Natural killer cell treated with Interleukin-12 subunit alpha and Interleukin-12 subunit beta and Interleukin-15 and Interleukin-18, amount 100 ng/mL, for 72 hours (primary cell): Measurements from ENCODE around the gene MLF2. TPM values are rescaled to one million over a fixed set of nuclear protein-coding genes. Genes with fewer than 3 reads are reported as not detected.

Source experiments
- ATAC-seq, 2 donors: fragments of 150-1000 bp; cut with Tn5 transposase in 1 of 2; sonication (Bioruptor Pico), chemical (Tn5 transposase) in 1 of 2; 2 replicates each; pipeline ENCODE4 v1.10.0; 2021
- DNase-seq: peaks from one replicate; pipeline ENCODE4 v3.0.0; 2022; ENCODE audit warnings: low spot score
- H3K27ac Mint-ChIP-seq, 2 donors: 1 replicate in 1 of 2; 2 replicates in 1 of 2; pipeline ENCODE4 v1.8.0; 2022; ENCODE audit warnings: mixed read lengths in 2 of 2, mild to moderate bottlenecking in 1 of 2, moderate library complexity in 1 of 2
- H3K27me3 Mint-ChIP-seq, 2 donors: 1 replicate in 1 of 2; 2 replicates in 1 of 2; pipeline ENCODE4 v1.8.0; 2022; ENCODE audit warnings: mixed read lengths in 2 of 2
- H3K36me3 Mint-ChIP-seq: one replicate; pipeline ENCODE4 v1.8.0; 2022; ENCODE audit warnings: mixed read lengths
- H3K4me1 Mint-ChIP-seq, 2 donors: 1 replicate in 1 of 2; 2 replicates in 1 of 2; pipeline ENCODE4 v1.8.0; 2022; ENCODE audit warnings: low read depth in 2 of 2, mixed read lengths in 2 of 2, mild to moderate bottlenecking in 1 of 2
- H3K4me3 Mint-ChIP-seq: one replicate; pipeline ENCODE4 v1.8.0; 2022; ENCODE audit warnings: mixed read lengths
- H3K9me3 Mint-ChIP-seq: 2 replicates; pipeline ENCODE4 v1.8.0; 2022; ENCODE audit warnings: mixed read lengths
- total RNA-seq, 2 donors: library from RNA; stranded (reverse); gene quantifications; one replicate each; pipeline ENCODE4 v1.2.3, GENCODE V29; 2022

Gene MLF2, protein sequence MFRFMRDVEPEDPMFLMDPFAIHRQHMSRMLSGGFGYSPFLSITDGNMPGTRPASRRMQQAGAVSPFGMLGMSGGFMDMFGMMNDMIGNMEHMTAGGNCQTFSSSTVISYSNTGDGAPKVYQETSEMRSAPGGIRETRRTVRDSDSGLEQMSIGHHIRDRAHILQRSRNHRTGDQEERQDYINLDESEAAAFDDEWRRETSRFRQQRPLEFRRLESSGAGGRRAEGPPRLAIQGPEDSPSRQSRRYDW
- 100 to 1,000 TPM in 1 of 2 donors, 10 to 100 TPM in 1; 98.3 to 124 TPM for total RNA-seq

DNA sequence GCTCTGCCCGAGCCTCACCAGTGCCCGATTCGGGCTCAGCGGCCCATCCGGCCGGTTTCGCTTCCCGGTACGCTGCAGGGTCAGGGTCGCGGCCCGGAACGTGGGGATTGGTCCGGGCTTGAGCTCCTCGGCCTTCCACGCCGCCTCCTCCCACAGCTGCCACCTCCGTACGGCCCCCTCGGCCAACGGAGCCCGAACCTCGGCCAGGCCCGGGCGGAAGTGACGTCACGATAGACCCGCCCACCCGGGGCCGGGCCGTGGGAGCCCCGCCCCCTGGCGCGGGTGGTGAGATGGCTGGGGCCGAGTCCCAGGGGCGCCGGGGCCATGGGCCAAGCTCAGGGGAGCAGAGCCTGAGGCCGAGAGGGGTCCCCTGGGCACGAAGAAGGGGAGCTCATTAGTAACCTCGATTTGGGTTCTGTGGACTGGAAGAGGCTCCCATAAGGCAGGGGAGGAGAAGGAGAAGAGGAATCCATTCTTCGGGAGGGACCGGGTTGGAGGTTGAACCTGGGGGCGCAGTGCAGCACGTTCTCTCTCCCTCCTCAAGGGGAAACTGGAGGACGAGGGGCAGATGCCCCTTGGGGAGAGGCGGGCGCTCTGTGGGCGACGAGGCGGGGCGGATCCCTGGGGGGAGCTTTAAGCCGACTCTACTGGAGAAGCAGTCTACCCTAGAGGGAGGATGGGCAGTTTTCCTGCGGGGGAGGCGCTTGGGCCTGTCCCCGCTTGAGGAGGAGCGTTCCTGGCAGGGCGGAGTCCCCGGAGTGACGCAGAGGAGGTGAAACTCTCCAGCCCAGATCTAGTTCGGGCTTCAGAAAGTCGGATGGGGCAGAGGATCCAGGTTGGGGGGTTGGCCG is at the start of gene MLF2:
Gene MLF2, minus strand, starts transcription at position 221 of the 851 bp plus-strand sequence. CDS start 807 bp downstream, outside the sequence.
- peaks cover 8% of the 10 kb centered on the region for H3K36me3 Mint-ChIP-seq
- peak within 1 kb of the TSS; percentile 91 for H3K4me3 Mint-ChIP-seq

DNA sequence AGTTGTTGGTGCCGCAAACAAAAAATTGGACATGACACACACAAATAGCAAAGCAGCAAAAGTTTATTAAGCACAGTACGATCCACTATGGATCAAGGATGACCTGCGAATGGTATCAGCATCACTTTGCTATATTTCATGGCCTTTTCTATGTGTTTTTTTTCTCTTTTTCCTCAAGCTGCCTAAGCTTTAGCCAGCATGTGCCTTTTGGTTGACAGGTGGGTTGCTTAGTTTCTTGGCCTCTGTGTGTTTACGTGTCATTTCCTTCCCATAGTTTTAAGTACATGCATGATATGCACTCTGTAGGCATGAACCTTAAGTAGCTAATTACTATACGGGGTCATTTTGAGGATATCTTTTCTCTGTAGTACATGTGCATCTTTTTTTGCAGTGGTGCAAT is 46.2 kb upstream of the MLF2 start:
- Mint-ChIP-seq H3K27ac (no peak overlapping the region), H3K36me3 (no peaks in the 10 kb centered on the region), H3K4me1 (no peaks in the 10 kb centered on the region), H3K9me3 (no peaks in the 10 kb centered on the region), H3K27me3 (peaks cover 15 to 20% of the 10 kb centered on the region in 2 donors), H3K4me3 (no peak overlapping the region)
- no peak for ATAC-seq
- DNase-seq = no peak

More for the DNA sequence above, at the start of gene MLF2:
- Mint-ChIP-seq H3K4me1 (peaks cover 12 to 22% of the 10 kb centered on the region in 2 donors), H3K9me3 (no peaks in the 10 kb centered on the region), H3K27ac (peak within 1 kb of the TSS; percentile 89), H3K27me3 (peaks cover 4 to 8% of the 10 kb centered on the region in 2 donors)
- DNase-seq (peak; percentile 99), ATAC-seq (peak; percentile 95 to 96)

DNA sequence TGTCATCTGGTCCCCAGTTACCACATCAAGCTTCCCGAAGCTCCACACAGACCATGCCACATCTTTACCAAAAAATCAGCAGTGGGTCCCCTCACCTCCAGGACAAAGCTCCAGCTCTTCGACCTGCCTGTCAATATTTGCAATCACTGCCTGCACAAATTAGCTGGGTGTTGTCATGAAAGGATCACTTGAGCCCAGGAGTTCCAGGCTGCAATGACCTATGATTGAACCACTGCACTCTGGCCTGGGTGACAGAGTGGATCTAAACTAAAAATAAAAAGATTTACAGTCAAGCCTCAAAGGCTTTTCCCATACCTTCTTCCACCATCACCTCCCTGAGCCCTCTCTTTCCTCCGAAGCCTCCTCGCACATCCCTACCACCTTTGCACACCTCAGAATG is 43.6 kb upstream of the MLF2 start:
- H3K27ac Mint-ChIP-seq = peak overlapping the region in 1 of 2 donors; percentile 24
- DNase-seq (no peak), ATAC-seq (no peak)
- no peak overlapping the region for H3K4me3 Mint-ChIP-seq
- no peaks in the 10 kb centered on the region for H3K36me3 Mint-ChIP-seq
- H3K27me3 Mint-ChIP-seq = peaks cover 32 to 43% of the 10 kb centered on the region in 2 donors
- H3K4me1 Mint-ChIP-seq = peaks cover 9 to 17% of the 10 kb centered on the region in 2 donors
- H3K9me3 Mint-ChIP-seq = no peaks in the 10 kb centered on the region

DNA sequence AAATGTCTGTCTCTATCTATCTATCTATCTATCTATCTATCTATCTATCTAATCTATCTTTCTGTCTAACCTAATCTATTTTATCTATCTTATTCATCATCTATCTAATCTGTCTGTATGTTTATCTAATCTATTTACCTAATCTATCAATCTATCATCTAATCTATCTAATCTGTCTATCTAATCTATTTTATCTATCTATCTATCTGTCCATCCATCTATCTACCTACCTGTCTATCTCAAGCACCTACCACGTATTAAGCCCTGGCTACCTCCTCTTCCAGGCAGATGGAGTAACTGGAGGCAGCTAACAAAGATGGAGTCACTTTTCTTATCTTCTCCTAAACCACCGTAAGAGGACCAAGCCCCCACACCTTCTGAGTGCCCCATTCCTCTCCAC is 42.1 kb upstream of the MLF2 start:
- ATAC-seq (no peak), DNase-seq (no peak)
- no peaks in the 10 kb centered on the region for H3K9me3 Mint-ChIP-seq
- peaks cover 9 to 17% of the 10 kb centered on the region in 2 donors for H3K4me1 Mint-ChIP-seq
- no peak overlapping the region for H3K4me3 Mint-ChIP-seq
- peaks cover 32 to 44% of the 10 kb centered on the region in 2 donors for H3K27me3 Mint-ChIP-seq
- peak overlapping the region in 1 of 2 donors; percentile 58 for H3K27ac Mint-ChIP-seq
- no peaks in the 10 kb centered on the region for H3K36me3 Mint-ChIP-seq

DNA sequence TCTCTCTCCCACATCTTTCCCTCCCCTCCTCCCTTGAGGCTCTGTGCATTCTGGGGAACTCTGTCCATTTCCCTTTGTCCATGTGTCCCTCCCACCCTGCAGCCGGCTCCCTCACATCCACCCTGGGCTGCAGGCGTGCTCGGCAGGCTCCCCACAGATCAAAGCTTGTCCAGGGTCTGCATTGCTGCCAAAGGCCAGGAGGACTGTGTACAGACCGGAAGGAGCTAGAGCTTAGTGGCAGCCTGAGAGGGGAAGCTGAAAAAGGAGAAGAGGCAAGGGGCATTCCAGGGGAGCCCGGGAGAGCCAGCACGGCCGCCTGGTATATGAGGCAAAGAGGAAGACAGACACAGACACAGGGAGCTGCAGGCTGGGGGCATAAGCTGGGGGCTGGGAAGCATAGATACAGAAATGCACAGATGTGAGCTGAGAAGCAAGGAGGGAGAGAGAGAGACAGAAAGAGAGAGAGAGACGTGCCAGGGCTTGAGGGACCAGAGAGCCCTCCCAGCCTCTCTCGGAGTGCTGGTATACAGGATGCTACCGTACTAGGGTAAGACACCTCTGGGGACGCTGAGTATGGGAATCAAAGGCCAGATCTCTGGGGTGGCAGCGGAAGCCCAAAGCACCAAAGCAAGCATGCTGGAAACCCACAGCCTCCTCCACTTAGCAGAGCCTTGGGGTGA is 39.7 kb upstream of the MLF2 start:
- no peak for DNase-seq
- H3K36me3 Mint-ChIP-seq = no peaks in the 10 kb centered on the region

DNA sequence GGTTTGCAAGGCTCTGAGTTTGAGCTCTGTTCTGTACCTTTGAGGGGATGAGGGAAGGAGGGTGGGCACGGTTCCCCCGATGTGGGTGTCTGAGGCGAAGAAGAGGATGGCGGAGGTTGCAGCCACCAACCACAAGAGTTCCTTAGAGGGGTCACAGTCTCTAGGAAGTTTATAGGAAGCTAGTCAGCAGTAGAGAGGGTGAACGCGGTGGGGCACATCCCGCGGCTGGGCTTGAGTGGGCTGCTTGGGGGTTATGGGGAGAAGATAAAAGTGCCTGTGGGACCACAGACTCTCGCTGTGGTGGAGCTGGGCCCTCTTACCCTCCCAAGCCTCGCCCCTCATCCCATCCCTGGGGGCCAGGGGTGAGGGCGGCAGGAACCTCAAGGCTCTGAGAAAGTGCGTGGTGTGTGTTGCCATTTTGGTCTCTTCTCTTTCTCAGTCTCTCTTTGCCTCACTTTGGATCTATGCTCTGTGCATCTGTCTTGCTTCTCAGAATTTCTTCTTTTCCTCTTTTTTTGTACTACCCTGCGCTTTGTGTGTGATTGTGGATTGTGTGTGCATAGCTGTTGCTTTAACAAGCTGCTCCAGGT is 39.1 kb upstream of the MLF2 start:
- ATAC-seq (no peak), DNase-seq (no peak)
- Mint-ChIP-seq H3K4me1 (peaks cover 17% of the 10 kb centered on the region in 2 donors), H3K27ac (peak overlapping the region; percentile 14 to 30), H3K9me3 (no peaks in the 10 kb centered on the region), H3K36me3 (no peaks in the 10 kb centered on the region), H3K4me3 (peak overlapping the region; percentile 28), H3K27me3 (peaks cover 35 to 55% of the 10 kb centered on the region in 2 donors)

More for the DNA sequence above, 39.7 kb upstream of the MLF2 start:
- peak overlapping the region; percentile 28 for H3K4me3 Mint-ChIP-seq
- H3K27me3 Mint-ChIP-seq = peaks cover 35 to 55% of the 10 kb centered on the region in 2 donors
- ATAC-seq = peak; percentile 32 to 61
- H3K4me1 Mint-ChIP-seq = peaks cover 17% of the 10 kb centered on the region in 2 donors
- peak overlapping the region; percentile 14 to 30 for H3K27ac Mint-ChIP-seq
- H3K9me3 Mint-ChIP-seq = no peaks in the 10 kb centered on the region

DNA sequence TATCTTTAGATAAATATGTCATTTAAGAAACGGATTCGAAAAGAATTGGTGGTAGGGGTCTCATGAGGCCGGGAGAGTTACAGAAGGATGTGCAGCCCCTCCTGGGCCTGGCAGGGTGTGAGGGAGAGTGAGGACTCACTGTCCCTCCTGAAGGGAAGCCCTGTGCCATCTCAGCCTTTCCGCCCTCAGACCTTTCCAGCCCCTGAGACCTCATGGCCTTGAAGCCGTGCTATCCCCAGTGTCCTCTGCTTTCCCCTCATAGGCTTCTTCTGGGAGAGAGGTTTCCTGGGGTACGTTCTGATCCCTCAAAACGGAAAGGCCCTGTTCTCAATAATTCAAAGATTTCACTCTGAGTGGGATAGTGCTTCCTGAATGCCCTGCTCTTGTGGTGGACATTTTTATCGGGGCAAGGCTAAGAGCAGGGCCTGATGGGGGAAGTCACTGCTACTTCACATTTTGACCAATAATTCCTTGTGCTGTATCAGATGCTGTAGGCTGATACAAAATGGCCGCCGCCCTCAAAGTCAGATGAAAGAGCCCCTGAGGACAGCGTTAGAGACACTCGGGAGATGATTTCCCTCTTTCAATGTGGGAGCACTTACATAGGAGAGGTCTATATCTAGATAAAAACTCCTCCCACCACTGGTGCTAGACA is 37.7 kb upstream of the MLF2 start:
- DNase-seq (no peak), ATAC-seq (no peak)
- Mint-ChIP-seq H3K9me3 (no peaks in the 10 kb centered on the region), H3K4me3 (no peak overlapping the region), H3K4me1 (peaks cover 17% of the 10 kb centered on the region in 2 donors), H3K27ac (no peak overlapping the region), H3K36me3 (no peaks in the 10 kb centered on the region), H3K27me3 (peaks cover 32 to 48% of the 10 kb centered on the region in 2 donors)

DNA sequence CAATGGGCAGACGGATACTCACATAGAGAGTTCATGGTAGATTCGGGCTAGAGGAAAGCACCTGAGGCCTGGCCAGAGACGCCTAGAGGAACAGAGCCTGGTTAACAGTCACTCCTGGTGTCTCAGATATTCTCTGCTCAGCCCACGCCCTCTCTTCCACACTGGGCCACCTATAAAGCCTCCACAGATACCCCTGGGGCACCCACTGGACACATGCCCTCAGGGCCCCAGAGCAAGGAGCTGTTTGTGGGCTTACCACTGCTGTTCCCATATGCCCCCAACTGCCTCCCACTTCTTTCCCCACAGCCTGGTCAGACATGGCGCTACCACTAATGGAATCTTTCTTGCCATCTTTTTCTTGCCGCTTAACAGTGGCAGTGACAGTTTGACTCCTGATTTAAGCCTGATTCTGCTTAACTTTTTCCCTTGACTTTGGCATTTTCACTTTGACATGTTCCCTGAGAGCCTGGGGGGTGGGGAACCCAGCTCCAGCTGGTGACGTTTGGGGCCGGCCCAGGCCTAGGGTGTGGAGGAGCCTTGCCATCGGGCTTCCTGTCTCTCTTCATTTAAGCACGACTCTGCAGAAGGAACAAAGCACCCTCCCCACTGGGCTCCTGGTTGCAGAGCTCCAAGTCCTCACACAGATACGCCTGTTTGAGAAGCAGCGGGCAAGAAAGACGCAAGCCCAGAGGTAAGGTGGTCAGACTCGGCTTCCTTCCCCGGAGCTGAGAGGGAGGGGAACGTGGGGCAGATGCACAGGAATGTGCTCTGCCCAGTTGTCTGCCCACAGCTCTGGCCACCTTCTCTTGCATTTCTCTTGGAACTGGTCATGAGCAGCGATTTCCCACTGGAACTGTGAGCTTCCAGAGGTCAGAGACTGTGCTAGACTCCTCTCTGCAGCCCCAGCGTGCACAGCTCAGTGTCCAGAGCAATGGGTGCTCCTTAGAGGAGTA is 36.3 kb upstream of the MLF2 start, which contains the start of gene CD4:
Gene CD4, plus strand, starts transcription at position 557 of the 953 bp plus-strand sequence. CDS start 10,611 bp downstream, outside the sequence.
- H3K4me1 Mint-ChIP-seq = peaks cover 17% of the 10 kb centered on the region in 2 donors
- DNase-seq (peak; percentile 34), ATAC-seq (peak; percentile 41 to 53)
- H3K9me3 Mint-ChIP-seq = no peaks in the 10 kb centered on the region
- H3K27me3 Mint-ChIP-seq = peaks cover 24 to 36% of the 10 kb centered on the region in 2 donors
- H3K4me3 Mint-ChIP-seq = peak within 1 kb of the TSS; percentile 53
- peak within 1 kb of the TSS; percentile 6 for H3K27ac Mint-ChIP-seq
- no peaks in the 10 kb centered on the region for H3K36me3 Mint-ChIP-seq

DNA sequence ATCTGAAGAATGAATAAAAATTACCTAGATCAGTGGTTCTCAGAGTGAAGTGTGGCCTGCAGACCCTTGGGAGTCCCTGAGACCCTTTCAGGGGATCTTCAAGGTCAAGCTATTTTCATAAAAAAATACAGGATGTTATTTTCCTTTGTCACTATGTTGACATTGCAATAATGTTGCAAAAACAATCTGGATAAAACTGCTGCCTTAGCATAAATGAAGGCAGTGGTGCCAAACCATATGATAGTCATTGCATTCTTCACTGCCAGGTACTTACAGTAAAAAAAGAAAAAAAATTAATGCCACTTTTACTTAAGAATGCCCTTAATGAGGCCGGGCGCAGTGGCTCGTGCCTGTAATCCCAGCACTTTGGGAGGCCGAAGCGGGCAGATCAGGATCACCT is 34.4 kb upstream of the MLF2 start:
- DNase-seq = peak; percentile 22
- Mint-ChIP-seq H3K27me3 (peaks cover 13 to 16% of the 10 kb centered on the region in 2 donors), H3K4me1 (peaks cover 7 to 11% of the 10 kb centered on the region in 2 donors), H3K36me3 (no peaks in the 10 kb centered on the region), H3K27ac (no peak overlapping the region), H3K9me3 (no peaks in the 10 kb centered on the region), H3K4me3 (no peak overlapping the region)
- ATAC-seq = no peak

DNA sequence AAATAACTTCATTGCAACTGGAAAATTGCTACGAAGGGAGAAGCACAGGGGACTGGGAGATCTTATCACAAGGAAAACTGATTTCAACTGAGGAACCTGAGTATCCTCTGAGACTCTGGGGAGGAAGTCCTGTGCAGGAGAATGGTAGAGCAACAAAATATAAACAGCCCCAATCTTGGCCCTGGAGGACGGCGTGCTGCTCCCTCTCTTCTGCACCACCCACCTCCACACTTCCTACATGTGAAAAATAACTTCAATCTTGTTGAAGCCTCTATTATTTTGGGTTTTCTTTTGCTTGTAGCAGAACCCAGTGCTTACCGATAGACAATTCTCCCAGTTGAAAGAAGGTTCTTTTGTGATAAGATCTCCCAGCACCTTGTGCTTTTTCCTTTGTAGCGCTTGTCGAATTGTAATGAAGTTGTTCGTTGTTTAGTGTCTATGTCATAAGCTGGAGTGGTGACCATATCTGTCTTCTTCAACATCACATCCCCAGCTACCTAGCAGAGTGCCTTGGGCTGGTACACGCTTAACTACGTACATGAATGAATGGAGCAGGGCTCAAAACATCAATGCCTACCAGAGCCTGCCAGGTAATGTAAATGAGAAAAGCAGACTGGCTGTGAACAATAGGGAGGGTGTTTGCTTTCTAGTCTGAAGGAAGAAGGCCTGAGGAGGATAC is 33.6 kb upstream of the MLF2 start:
- H3K4me3 Mint-ChIP-seq = no peak overlapping the region
- ATAC-seq (no peak), DNase-seq (no peak)
- H3K9me3 Mint-ChIP-seq = no peaks in the 10 kb centered on the region
- H3K27me3 Mint-ChIP-seq = peaks cover 7 to 12% of the 10 kb centered on the region in 2 donors
- H3K27ac Mint-ChIP-seq = peak overlapping the region in 1 of 2 donors; percentile 64
- peaks cover 0 to 8% of the 10 kb centered on the region in 2 donors for H3K4me1 Mint-ChIP-seq
- H3K36me3 Mint-ChIP-seq = no peaks in the 10 kb centered on the region

DNA sequence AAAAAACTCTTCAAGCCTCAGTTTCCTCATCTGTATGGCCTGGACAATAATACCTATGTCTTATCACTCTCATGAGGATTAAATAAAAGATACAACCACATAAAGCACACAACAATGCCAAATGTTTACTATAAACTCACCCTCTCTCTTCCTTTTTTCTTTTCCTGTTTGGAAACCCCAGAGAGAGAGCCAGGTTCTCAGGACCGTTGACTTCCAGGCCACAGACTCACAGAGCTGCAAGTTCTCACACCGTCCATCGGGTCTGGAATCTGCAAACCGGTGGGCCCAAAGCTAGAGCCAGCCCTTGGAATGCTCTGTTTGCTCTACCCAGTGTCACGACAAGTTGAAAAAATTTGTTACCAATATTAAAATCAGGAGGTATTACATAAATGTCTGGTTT is 31.8 kb upstream of the MLF2 start:
- H3K27me3 Mint-ChIP-seq = peaks cover 5 to 8% of the 10 kb centered on the region in 2 donors
- no peak for DNase-seq
- H3K4me1 Mint-ChIP-seq = peaks cover 0 to 14% of the 10 kb centered on the region in 2 donors
- no peaks in the 10 kb centered on the region for H3K36me3 Mint-ChIP-seq
- ATAC-seq = no peak
- no peak overlapping the region for H3K27ac Mint-ChIP-seq
- H3K4me3 Mint-ChIP-seq = no peak overlapping the region
- no peaks in the 10 kb centered on the region for H3K9me3 Mint-ChIP-seq
